MCF 10A (cell line): Measurements from ENCODE around the gene GALNT13. TPM values are rescaled to one million over a fixed set of nuclear protein-coding genes. Genes with fewer than 3 reads are reported as not detected.

Experiments
- BruUV-seq: library from RNA; stranded (reverse); fragments of 400-500 nt; replicated peaks from 2 replicates; lab custom pipeline; 2021; lab: Mats Ljungman, UMichigan
- CTCF ChIA-PET: fragments of 300-600 bp; sonication (Branson Sonifier 250); formaldehyde crosslinking; extraction: SDS; loops from one replicate; lab custom pipeline; 2021; ENCODE audit warnings: antibody characterized with exemption, inconsistent platforms; lab: Yijun Ruan, JAX
- POLR2A ChIA-PET: fragments of 300-600, 350-650 bp; sonication (Branson Sonifier 250); formaldehyde crosslinking; extraction: SDS; loops from one replicate; lab custom pipeline; 2020; ENCODE audit warnings: antibody characterized with exemption, inconsistent platforms; lab: Yijun Ruan, JAX
- DNase-seq: peaks from one replicate; pipeline ENCODE4 v3.0.0-alpha.2; 2018; ENCODE audit not compliant: unreplicated experiment
- H3K27ac Mint-ChIP-seq: one replicate; pipeline ENCODE4 v1.8.0; 2022; ENCODE audit warnings: mild to moderate bottlenecking, low read depth, mixed read lengths; ENCODE audit not compliant: unreplicated experiment
- H3K27me3 Mint-ChIP-seq: one replicate; pipeline ENCODE4 v1.8.0; 2022; ENCODE audit warnings: mixed read lengths; ENCODE audit not compliant: insufficient read depth, unreplicated experiment
- H3K36me3 Mint-ChIP-seq: one replicate; pipeline ENCODE4 v1.8.0; 2022; ENCODE audit warnings: mild to moderate bottlenecking, moderate library complexity, mixed read lengths; ENCODE audit not compliant: insufficient read depth, unreplicated experiment
- H3K4me1 Mint-ChIP-seq: one replicate; pipeline ENCODE4 v1.8.0; 2022; ENCODE audit warnings: mixed read lengths; ENCODE audit not compliant: insufficient read depth, unreplicated experiment
- H3K4me3 Mint-ChIP-seq: one replicate; pipeline ENCODE4 v1.8.0; 2022; ENCODE audit warnings: mild to moderate bottlenecking, moderate library complexity, mixed read lengths; ENCODE audit not compliant: unreplicated experiment
- H3K9me3 Mint-ChIP-seq: one replicate; pipeline ENCODE4 v1.8.0; 2022; ENCODE audit warnings: mixed read lengths; ENCODE audit not compliant: unreplicated experiment
- intact Hi-C: fragments of 100-400 bp; cut with micrococcal nuclease; formaldehyde crosslinking; loops from 2 replicates; pipeline ENCODE4 v1.14.1; 2022
- total RNA-seq: library from RNA; stranded (reverse); gene quantifications from 2 replicates; pipeline ENCODE4 v1.2.3, GENCODE V29; 2022
- TF ChIP-seq, protein P1 (sequence below): fragments of 200-600 bp; IDR thresholded peaks from one replicate; pipeline ENCODE4 v1.8.0; 2022; ENCODE audit warnings: antibody characterized with exemption, mild to moderate bottlenecking; ENCODE audit not compliant: unreplicated experiment

GALNT13 gene
- total RNA-seq, 1 experiment from 2014 or later, result 0.54 TPM

GRCh38 chr2:154381931-154382794 lies 510.4 kb downstream of the GALNT13 start:
- CTCF ChIA-PET, result interaction anchor here (0.7 to 1.0 kb wide), 2 partner anchors 822 to 1456 kb away, joined by 3 read pairs; no protein-coding TSS in a partner anchor
- TF ChIP-seq, protein P1, sequence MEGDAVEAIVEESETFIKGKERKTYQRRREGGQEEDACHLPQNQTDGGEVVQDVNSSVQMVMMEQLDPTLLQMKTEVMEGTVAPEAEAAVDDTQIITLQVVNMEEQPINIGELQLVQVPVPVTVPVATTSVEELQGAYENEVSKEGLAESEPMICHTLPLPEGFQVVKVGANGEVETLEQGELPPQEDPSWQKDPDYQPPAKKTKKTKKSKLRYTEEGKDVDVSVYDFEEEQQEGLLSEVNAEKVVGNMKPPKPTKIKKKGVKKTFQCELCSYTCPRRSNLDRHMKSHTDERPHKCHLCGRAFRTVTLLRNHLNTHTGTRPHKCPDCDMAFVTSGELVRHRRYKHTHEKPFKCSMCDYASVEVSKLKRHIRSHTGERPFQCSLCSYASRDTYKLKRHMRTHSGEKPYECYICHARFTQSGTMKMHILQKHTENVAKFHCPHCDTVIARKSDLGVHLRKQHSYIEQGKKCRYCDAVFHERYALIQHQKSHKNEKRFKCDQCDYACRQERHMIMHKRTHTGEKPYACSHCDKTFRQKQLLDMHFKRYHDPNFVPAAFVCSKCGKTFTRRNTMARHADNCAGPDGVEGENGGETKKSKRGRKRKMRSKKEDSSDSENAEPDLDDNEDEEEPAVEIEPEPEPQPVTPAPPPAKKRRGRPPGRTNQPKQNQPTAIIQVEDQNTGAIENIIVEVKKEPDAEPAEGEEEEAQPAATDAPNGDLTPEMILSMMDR, result no peak
- POLR2A ChIA-PET, result no interaction called here
- intact Hi-C loops, result no loop called here
- Mint-ChIP-seq H3K4me3 (no peak overlapping the region), H3K4me1 (no peaks in the 10 kb centered on the region), H3K9me3 (no peaks in the 10 kb centered on the region), H3K27me3 (peaks cover 56% of the 10 kb centered on the region), H3K36me3 (no peaks in the 10 kb centered on the region), H3K27ac (no peak overlapping the region)
- no TSS peak for BruUV-seq
- no peak for DNase-seq

DNA sequence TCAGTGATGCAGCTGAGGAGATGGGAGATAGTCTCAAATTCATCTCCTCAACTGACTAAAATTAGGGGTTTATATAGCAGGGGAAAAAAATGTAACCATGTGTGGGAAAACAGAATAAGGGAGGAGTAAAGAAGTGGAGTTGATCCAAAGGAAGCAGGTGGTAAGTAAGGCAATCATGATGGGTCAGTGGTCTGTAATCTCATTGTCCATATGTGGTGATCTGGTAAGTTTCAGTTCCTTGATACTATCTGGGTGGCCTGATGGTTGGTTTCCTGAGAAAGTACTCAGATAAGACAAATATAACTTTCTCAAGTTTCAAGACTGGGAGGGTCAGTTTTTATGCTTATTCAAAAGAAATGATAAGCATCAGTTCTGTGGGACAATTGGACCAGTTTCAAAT lies 514.5 kb downstream of the GALNT13 start:
- ChIA-PET POLR2A (no interaction called here), CTCF (no interaction called here)
- no TSS peak for BruUV-seq
- Mint-ChIP-seq H3K9me3 (no peaks in the 10 kb centered on the region), H3K27me3 (peaks cover 36% of the 10 kb centered on the region), H3K4me3 (no peak overlapping the region), H3K36me3 (no peaks in the 10 kb centered on the region), H3K4me1 (no peaks in the 10 kb centered on the region), H3K27ac (no peak overlapping the region)
- TF ChIP-seq, protein P1, result no peak
- intact Hi-C loops, result no loop called here
- DNase-seq, result no peak

DNA sequence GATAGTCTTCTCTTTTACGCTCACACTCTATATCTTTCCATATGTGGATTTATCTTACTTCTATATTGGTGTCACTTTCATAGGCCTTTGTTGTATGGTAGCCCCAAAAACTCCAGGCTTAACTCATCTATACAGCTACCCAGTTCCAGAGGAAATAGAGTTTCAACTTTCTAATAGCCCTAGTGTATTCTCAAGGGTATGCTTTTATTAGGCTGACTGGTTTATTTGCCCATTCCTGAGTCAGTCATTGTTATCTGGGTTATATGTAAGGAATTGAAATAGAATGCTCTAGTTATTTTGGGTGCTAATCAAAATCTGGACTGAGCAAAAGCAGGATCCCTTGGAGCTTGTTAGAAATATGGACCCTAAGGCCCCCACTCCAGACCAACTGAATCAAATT lies 519.3 kb downstream of the GALNT13 start:
- POLR2A ChIA-PET, result no interaction called here
- Mint-ChIP-seq H3K4me3 (no peak overlapping the region), H3K9me3 (no peaks in the 10 kb centered on the region), H3K4me1 (no peaks in the 10 kb centered on the region), H3K27ac (no peak overlapping the region), H3K27me3 (peaks cover 28% of the 10 kb centered on the region), H3K36me3 (no peaks in the 10 kb centered on the region)
- TF ChIP-seq, protein P1, result no peak
- CTCF ChIA-PET, result interaction anchor here (0.5 to 1.1 kb wide), 2 partner anchors 11 to 74 kb away, joined by 3 read pairs; no protein-coding TSS in a partner anchor
- intact Hi-C loops, result no loop called here
- no TSS peak for BruUV-seq
- no peak for DNase-seq

- TF ChIP-seq, protein P1, result no peak
- no peak for DNase-seq
- POLR2A ChIA-PET, result no interaction called here
- intact Hi-C loops, result no loop called here
- Mint-ChIP-seq H3K36me3 (no peaks in the 10 kb centered on the region), H3K9me3 (no peaks in the 10 kb centered on the region), H3K4me1 (no peaks in the 10 kb centered on the region), H3K27me3 (peaks cover 22% of the 10 kb centered on the region), H3K4me3 (no peak overlapping the region), H3K27ac (no peak overlapping the region)
- BruUV-seq, result no TSS peak
- CTCF ChIA-PET, result interaction anchor here (0.5 kb wide), 1 partner anchor 860 kb away, joined by 4 read pairs; no protein-coding TSS in a partner anchor
These were observed 520.5 kb downstream of the GALNT13 start for GRCh38 chr2:154392256-154392655.
